ENCODE results near the gene DRG1. TPM values are rescaled to one million over a fixed set of nuclear protein-coding genes. Genes with fewer than 3 reads are reported as not detected.

DRG1 gene
- total RNA-seq, 1 donor from 2014 or later: 44.5 TPM

DNA sequence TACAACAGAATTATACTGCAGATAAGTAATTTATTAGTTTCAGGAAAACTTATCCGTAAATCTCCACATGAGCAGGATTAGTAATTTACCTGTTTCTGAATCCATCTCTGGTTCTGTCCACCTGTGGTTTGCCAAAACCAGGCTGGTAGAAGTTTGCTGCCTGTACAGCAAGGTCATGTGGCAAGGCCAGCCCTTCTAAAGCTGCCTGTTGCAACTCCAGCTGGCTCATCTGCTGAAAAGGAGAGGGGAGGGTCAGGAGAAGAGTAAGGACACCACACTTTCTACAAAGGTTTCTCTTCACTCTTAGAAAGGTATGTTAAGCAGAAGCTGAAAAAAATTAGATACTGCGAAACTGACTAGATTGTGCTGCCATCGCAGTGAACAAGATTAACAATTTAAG is 47.9 kb downstream of the DRG1 start:
- Histone ChIP-seq H3K27me3 (ENCODE audit: low read depth) (no peaks in the 10 kb centered on the region), H3K9me3 (no peaks in the 10 kb centered on the region), H3K4me1 (no peaks in the 10 kb centered on the region), H3K36me3 (peaks cover 81% of the 10 kb centered on the region), H3K27ac (no peak overlapping the region), H3K4me3 (no peak overlapping the region)
- no peak for TF ChIP-seq CTCF (IDR thresholded peaks at IDR 0.05)
- DNase-seq (no peak), ATAC-seq (no peak)
- intact Hi-C loops (cut with DNase I): no loop called here

- intact Hi-C loops (cut with DNase I): no loop called here
- H3K27me3 ChIP-seq (ENCODE audit: low read depth): no peaks in the 10 kb centered on the region
- peak in 1 of 2 donors; percentile 29 for ATAC-seq
- peaks cover 81% of the 10 kb centered on the region for H3K36me3 ChIP-seq
- no peak overlapping the region for H3K4me3 ChIP-seq
- H3K27ac ChIP-seq: no peak overlapping the region
- H3K4me1 ChIP-seq: no peaks in the 10 kb centered on the region
- no peaks in the 10 kb centered on the region for H3K9me3 ChIP-seq
- DNase-seq: no peak
- no peak for TF ChIP-seq CTCF (IDR thresholded peaks at IDR 0.05)
Measured at GRCh38 chr22:31448382-31448781, 49.0 kb downstream of the DRG1 start.

- Histone ChIP-seq H3K27ac (no peak overlapping the region), H3K4me1 (no peaks in the 10 kb centered on the region), H3K27me3 (ENCODE audit: low read depth) (no peaks in the 10 kb centered on the region), H3K9me3 (no peaks in the 10 kb centered on the region), H3K4me3 (no peak overlapping the region), H3K36me3 (peaks cover 81% of the 10 kb centered on the region)
- no peak for ATAC-seq
- no peak for TF ChIP-seq CTCF (IDR thresholded peaks at IDR 0.05)
- intact Hi-C loops (cut with DNase I): no loop called here
- DNase-seq: no peak
Measured at GRCh38 chr22:31449506-31449905, 50.1 kb downstream of the DRG1 start.

GRCh38 chr22:31451709-31452571 is 52.5 kb downstream of the DRG1 start:
- Histone ChIP-seq H3K9me3 (no peaks in the 10 kb centered on the region), H3K36me3 (peaks cover 79% of the 10 kb centered on the region), H3K27ac (no peak overlapping the region), H3K27me3 (ENCODE audit: low read depth) (no peaks in the 10 kb centered on the region), H3K4me3 (no peak overlapping the region), H3K4me1 (no peaks in the 10 kb centered on the region)
- ATAC-seq (peak; percentile 59 to 75), DNase-seq (no peak)
- peak; percentile 40 for TF ChIP-seq CTCF (IDR thresholded peaks at IDR 0.05)
- intact Hi-C loops (cut with DNase I): no loop called here

DNA sequence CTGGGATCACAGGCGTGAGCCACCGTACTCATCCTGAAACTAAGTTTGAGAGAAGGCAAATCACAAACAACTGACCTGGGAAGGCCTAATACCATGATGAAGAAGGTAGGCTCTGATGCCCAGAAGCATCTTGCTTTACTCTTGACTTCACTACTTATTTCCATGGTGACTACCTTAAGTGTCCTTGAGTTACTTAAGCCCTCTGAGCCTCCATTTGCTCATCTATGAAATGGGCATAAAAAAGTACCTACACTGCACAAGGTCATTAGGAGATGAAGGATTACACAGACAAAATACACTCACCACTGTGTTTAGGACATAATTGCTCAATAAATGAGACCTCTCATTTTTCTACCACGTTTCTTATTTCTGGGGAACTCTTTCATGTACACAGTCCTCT is 62.3 kb downstream of the DRG1 start:
- no peaks in the 10 kb centered on the region for H3K27me3 ChIP-seq (ENCODE audit: low read depth)
- H3K4me3 ChIP-seq: no peak overlapping the region
- H3K36me3 ChIP-seq: peaks cover 84% of the 10 kb centered on the region
- no peak overlapping the region for H3K27ac ChIP-seq
- intact Hi-C loops (cut with DNase I): no loop called here
- ATAC-seq (no peak), DNase-seq (no peak)
- TF ChIP-seq CTCF (IDR thresholded peaks at IDR 0.05): no peak
- no peaks in the 10 kb centered on the region for H3K4me1 ChIP-seq
- H3K9me3 ChIP-seq: no peaks in the 10 kb centered on the region
